Prostate gland (tissue), 2 donors: Measurements from ENCODE around the gene CPSF6. TPM values are rescaled to one million over a fixed set of nuclear protein-coding genes. Genes with fewer than 3 reads are reported as not detected.

Experiments used
- DNase-seq: peaks from one replicate; pipeline ENCODE4 v3.0.0-alpha.2; 2019; ENCODE audit warnings: low spot score
- H3K27ac ChIP-seq, 2 donors: fragments of 200-600 bp; sonication (generic); 2 replicates each; pipeline ENCODE4 v1.5.1; 2017 to 2019
- H3K27me3 ChIP-seq: fragments of 200-600 bp; sonication (generic); replicated peaks from 2 replicates; pipeline ENCODE4 v1.5.1; 2019; ENCODE audit not compliant: insufficient read depth
- H3K36me3 ChIP-seq, 2 donors: fragments of 200-600 bp; sonication (generic); 1 replicate in 1 of 2; 2 replicates in 1 of 2; pipeline versions ENCODE4 v1.5.1 to v1.8.1; 2017 to 2019
- H3K4me1 ChIP-seq: fragments of 200-600 bp; sonication (generic); replicated peaks from 2 replicates; pipeline ENCODE4 v1.5.1; 2019
- H3K4me3 ChIP-seq, 2 donors: fragments of 200-600 bp; sonication (generic); 2 replicates each; pipeline ENCODE4 v1.5.1; 2017 to 2019
- H3K9me3 ChIP-seq: fragments of 200-600 bp; sonication (generic); 2 replicates; pipeline ENCODE4 v1.5.1; 2017
- POLR2A ChIP-seq: fragments of 450-650 bp; IDR thresholded peaks from one replicate; pipeline ENCODE4 v1.6.1; 2016; ENCODE audit warnings: antibody characterized with exemption, mild to moderate bottlenecking
- POLR2AphosphoS5 ChIP-seq: sonication (generic); formaldehyde crosslinking; IDR thresholded peaks from one replicate; pipeline ENCODE4 v1.6.1; 2017; ENCODE audit warnings: antibody characterized with exemption
- WGBS: methylation state at CpG from one replicate; pipeline ENCODE4 v1.1.5; 2018; 5-methylcytosine and 5-hydroxymethylcytosine counted together
- intact Hi-C: fragments of 100-400 bp; cut with DNase I; formaldehyde crosslinking; loops from one replicate; pipeline ENCODE4 v1.14.2; 2022
- total RNA-seq, 2 donors: library from RNA; depleted of rRNA; stranded (reverse); fragments of >200 nt; gene quantifications; one replicate each; pipeline ENCODE4 v1.1.0, GENCODE V29; 2016
- TF ChIP-seq, protein P1 (sequence below), 4 experiments: fragments of 200-600 bp in 2 of 4; fragments of 450-650 bp in 2 of 4; sonication (generic) in 2 of 4; IDR thresholded peaks; 1 replicate in 3 of 4; 2 replicates in 1 of 4; pipeline ENCODE4 v1.5.1; 2016 to 2019; ENCODE audit warnings: antibody characterized with exemption in 4 of 4, mild to moderate bottlenecking in 2 of 4, moderate library complexity in 2 of 4

The CPSF6 gene
- total RNA-seq, 2 donors from 2014 or later = 22.5 to 484 TPM

DNA sequence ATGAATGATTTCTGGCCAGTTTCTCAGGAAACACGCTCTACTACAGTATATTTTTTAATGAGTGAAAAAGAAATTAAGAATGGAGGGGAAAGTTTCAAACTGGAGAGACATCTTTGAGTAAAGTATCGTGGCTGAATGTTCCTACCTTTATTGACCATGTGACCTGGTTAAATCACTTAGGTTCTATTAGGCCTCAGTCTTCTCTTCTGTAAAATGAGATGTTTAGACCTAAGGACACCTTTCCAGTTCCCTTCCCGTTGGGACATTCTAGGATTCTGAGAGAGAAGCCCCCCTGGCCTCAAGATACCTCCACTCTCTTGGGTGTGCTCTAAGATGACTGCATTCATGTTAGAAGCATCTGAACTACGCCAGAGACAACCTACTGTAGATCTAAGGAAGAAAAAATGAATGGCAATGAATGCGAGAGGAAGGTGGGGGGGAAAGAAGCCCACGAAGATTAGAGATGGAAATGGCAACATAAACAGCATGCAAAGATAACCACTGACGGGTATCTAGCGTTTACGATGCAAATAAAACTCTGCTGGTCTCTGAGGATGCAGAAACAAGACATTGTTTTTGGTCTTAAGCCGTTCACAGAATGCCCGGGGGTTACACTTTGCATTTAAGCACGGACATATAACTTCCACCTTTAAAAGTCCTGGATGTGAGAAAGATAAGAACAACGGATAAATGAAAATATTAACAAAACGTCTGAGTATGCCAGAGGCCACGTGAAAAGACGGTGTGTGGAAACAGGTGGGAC lies 599 bp upstream of the CPSF6 start:
- WGBS = 18% methylated on average over 16 of the region's 16 CpGs

DNA sequence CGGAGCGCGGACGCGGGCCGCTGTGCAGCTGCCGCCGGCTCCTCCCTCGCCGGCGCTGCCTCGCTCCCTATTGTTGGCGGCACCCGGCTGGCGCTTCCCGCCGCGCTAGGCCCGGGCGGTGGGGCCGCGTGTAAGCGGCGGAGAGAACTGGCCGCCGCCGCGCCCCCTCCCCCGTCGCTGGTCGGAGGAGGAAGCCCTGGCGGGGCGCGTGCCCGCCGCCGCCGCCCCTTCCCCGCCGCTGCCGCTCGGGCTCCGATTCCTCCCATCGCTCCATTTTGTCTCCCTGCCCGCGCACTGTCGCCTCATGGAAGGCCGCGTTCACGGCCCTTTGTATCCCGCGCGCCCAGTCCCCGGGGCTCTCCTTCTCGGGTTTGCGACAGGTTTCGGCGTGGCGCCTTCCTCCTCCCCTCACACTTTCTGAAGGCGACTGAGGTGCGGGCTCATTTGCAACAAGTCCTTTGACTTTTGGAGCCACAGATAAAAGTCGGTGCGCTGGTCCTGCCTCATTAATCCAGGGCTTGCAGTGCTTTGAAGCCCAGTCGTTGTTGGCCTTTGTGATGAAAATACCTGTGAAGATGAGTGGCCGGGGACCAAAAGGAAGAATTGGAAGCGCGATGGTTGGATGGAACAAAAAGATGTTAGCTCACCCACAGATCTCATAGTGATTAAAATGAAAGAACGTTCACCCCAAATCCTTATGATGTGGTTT lies 707 bp downstream of the CPSF6 start:
- H3K27me3 ChIP-seq = no peaks in the 10 kb centered on the region
- H3K4me1 ChIP-seq = peaks cover 5% of the 10 kb centered on the region
- H3K4me3 ChIP-seq = peak overlapping the region; percentile 81 to 95
- TF ChIP-seq POLR2A (no peak), POLR2AphosphoS5 (no peak)
- TF ChIP-seq, protein P1, sequence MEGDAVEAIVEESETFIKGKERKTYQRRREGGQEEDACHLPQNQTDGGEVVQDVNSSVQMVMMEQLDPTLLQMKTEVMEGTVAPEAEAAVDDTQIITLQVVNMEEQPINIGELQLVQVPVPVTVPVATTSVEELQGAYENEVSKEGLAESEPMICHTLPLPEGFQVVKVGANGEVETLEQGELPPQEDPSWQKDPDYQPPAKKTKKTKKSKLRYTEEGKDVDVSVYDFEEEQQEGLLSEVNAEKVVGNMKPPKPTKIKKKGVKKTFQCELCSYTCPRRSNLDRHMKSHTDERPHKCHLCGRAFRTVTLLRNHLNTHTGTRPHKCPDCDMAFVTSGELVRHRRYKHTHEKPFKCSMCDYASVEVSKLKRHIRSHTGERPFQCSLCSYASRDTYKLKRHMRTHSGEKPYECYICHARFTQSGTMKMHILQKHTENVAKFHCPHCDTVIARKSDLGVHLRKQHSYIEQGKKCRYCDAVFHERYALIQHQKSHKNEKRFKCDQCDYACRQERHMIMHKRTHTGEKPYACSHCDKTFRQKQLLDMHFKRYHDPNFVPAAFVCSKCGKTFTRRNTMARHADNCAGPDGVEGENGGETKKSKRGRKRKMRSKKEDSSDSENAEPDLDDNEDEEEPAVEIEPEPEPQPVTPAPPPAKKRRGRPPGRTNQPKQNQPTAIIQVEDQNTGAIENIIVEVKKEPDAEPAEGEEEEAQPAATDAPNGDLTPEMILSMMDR (IDR thresholded peaks at IDR 0.05) = no peak
- peak overlapping the region; percentile 89 to 97 for H3K27ac ChIP-seq
- 1% methylated on average over 46 of the region's 68 CpGs for WGBS
- no peaks in the 10 kb centered on the region for H3K36me3 ChIP-seq
- peak; percentile 33 for DNase-seq
- H3K9me3 ChIP-seq = no peaks in the 10 kb centered on the region
- intact Hi-C loops = no loop called here

More for the DNA sequence above, 599 bp upstream of the CPSF6 start:
- no peaks in the 10 kb centered on the region for H3K9me3 ChIP-seq
- H3K27ac ChIP-seq = peak overlapping the region; percentile 89 to 97
- no peaks in the 10 kb centered on the region for H3K36me3 ChIP-seq
- peak overlapping the region; percentile 81 to 95 for H3K4me3 ChIP-seq
- intact Hi-C loops = no loop called here
- no peaks in the 10 kb centered on the region for H3K27me3 ChIP-seq
- TF ChIP-seq POLR2A (no peak), POLR2AphosphoS5 (no peak)
- TF ChIP-seq, protein P1 (IDR thresholded peaks at IDR 0.05) = no peak
- H3K4me1 ChIP-seq = peaks cover 5% of the 10 kb centered on the region
- no peak for DNase-seq

DNA sequence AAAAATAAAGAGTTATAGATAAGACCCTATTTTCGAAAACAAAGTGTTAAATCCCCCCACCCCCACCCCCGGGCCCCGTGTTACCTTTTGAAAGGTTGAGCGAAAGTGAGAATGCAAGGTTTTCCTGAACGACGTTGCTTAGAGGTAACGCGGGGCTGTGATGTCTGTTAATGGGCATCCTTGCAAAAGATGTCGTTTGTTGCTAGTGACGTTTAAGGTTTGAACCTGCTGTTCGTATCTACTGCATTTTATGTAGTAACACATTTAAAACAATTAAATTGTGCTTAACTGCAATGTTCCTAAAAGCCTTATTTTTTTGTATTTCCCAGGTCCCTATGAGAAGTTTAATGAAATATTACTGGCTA lies 1.2 kb downstream of the CPSF6 start:
- intact Hi-C loops = no loop called here
- peak overlapping the region; percentile 81 to 95 for H3K4me3 ChIP-seq
- H3K9me3 ChIP-seq = no peaks in the 10 kb centered on the region
- DNase-seq = no peak
- WGBS = 0% methylated on average over 11 of the region's 11 CpGs
- H3K27ac ChIP-seq = peak overlapping the region; percentile 89 to 97
- no peaks in the 10 kb centered on the region for H3K27me3 ChIP-seq
- TF ChIP-seq POLR2AphosphoS5 (no peak), POLR2A (no peak)
- TF ChIP-seq, protein P1 (IDR thresholded peaks at IDR 0.05) = no peak
- peaks cover 5% of the 10 kb centered on the region for H3K4me1 ChIP-seq
- no peaks in the 10 kb centered on the region for H3K36me3 ChIP-seq

DNA sequence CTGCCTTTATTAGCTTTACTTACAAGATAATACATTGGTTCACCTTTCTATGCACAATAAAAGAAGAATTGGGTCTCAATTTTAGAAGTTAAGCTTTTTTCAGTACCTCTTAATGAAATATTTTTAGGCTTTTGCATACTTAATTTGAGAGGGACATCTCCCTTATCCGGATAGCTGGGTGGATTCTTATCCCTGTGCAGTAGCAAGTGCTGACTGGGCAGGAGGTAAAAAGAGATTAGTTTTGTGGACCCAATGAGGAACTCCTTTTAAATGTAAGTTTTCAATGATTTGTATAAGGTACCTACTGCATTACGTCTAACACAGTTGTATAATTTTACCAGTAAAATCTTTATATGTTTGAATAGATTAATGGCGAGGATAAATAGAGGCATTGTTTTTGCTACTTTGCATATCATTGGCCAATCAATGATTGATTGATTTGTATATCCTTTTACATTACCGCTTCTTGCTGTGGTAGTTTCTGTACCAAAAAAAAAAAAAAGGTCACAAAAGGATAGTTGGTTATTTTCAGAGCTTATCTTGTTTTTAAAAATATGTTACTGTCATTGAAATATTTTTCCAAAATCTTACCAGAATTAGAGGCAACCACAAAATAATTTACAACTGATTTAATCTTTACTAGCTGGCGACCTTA lies 2.2 kb downstream of the CPSF6 start:
- no peak for DNase-seq
- Histone ChIP-seq H3K27ac (no peak overlapping the region), H3K36me3 (no peaks in the 10 kb centered on the region), H3K27me3 (no peaks in the 10 kb centered on the region), H3K4me3 (peak overlapping the region in 1 of 2 donors; percentile 95), H3K9me3 (no peaks in the 10 kb centered on the region), H3K4me1 (peaks cover 5% of the 10 kb centered on the region)
- 21% methylated on average over 5 of the region's 5 CpGs for WGBS
- intact Hi-C loops = no loop called here
- TF ChIP-seq POLR2AphosphoS5 (no peak), POLR2A (no peak)
- TF ChIP-seq, protein P1 (IDR thresholded peaks at IDR 0.05) = no peak
